Osteocyte (in vitro differentiated cells): ENCODE data around the gene MSLN. TPM values are rescaled to one million over a fixed set of nuclear protein-coding genes. Genes with fewer than 3 reads are reported as not detected.

Source experiments
- DNase-seq: peaks from one replicate; pipeline ENCODE4 v3.0.0; 2021; ENCODE audit warnings: mixed read lengths; ENCODE audit not compliant: unreplicated experiment; ENCODE audit errors: extremely low spot score
- H3K27ac Mint-ChIP-seq: one replicate; pipeline ENCODE4 v1.8.0; 2021; ENCODE audit warnings: mild to moderate bottlenecking, mixed read lengths; ENCODE audit not compliant: unreplicated experiment
- H3K27me3 Mint-ChIP-seq: one replicate; pipeline ENCODE4 v1.8.0; 2021; ENCODE audit warnings: mixed read lengths; ENCODE audit not compliant: unreplicated experiment
- H3K36me3 Mint-ChIP-seq: one replicate; pipeline ENCODE4 v1.8.0; 2021; ENCODE audit warnings: mixed read lengths; ENCODE audit not compliant: unreplicated experiment
- H3K4me1 Mint-ChIP-seq: one replicate; pipeline ENCODE4 v1.8.0; 2021; ENCODE audit warnings: mixed read lengths; ENCODE audit not compliant: unreplicated experiment
- H3K4me3 Mint-ChIP-seq: one replicate; pipeline ENCODE4 v1.8.0; 2021; ENCODE audit warnings: mild to moderate bottlenecking, moderate library complexity, mixed read lengths; ENCODE audit not compliant: unreplicated experiment
- H3K9me3 Mint-ChIP-seq: one replicate; pipeline ENCODE4 v1.8.0; 2021; ENCODE audit warnings: mixed read lengths; ENCODE audit not compliant: unreplicated experiment
- total RNA-seq: library from RNA; stranded (reverse); gene quantifications from 2 replicates; pipeline ENCODE4 v1.2.1, GENCODE V29; 2021
- TF ChIP-seq, protein P1 (sequence below): fragments of 200-600 bp; sonication (generic); IDR thresholded peaks from 2 replicates; pipeline ENCODE4 v1.5.0; 2021; ENCODE audit warnings: antibody characterized with exemption, mild to moderate bottlenecking, moderate library complexity

MSLN gene
- total RNA-seq, 1 donor from 2014 or later: 0.19 TPM

DNA sequence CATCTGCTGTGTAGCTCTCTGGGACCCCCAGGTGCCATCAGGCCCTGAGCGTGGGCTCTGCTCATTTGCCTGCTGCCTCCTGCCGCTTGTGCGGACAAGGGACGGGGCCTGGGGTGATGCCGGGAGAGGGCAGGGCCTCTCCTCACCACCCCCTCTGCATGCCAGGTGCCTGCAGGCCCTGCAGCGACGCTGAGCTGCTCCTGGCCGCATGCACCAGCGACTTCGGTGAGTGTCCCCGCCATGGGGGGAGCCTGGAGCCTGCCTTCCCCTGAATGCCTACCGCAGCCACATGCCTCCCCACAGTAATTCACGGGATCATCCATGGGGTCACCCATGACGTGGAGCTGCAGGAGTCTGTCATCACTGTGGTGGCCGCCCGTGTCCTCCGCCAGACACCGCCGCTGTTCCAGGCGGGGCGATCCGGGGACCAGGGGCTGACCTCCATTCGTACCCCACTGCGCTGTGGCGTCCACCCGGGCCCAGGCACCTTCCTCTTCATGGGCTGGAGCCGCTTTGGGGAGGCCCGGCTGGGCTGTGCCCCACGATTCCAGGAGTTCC, 43.7 kb upstream of the MSLN start:
- no peak for DNase-seq
- Mint-ChIP-seq H3K27ac (no peak overlapping the region), H3K4me3 (peak overlapping the region; percentile 67), H3K36me3 (no peaks in the 10 kb centered on the region), H3K27me3 (no peaks in the 10 kb centered on the region), H3K4me1 (peaks cover 32% of the 10 kb centered on the region), H3K9me3 (no peaks in the 10 kb centered on the region)
- TF ChIP-seq, protein P1, sequence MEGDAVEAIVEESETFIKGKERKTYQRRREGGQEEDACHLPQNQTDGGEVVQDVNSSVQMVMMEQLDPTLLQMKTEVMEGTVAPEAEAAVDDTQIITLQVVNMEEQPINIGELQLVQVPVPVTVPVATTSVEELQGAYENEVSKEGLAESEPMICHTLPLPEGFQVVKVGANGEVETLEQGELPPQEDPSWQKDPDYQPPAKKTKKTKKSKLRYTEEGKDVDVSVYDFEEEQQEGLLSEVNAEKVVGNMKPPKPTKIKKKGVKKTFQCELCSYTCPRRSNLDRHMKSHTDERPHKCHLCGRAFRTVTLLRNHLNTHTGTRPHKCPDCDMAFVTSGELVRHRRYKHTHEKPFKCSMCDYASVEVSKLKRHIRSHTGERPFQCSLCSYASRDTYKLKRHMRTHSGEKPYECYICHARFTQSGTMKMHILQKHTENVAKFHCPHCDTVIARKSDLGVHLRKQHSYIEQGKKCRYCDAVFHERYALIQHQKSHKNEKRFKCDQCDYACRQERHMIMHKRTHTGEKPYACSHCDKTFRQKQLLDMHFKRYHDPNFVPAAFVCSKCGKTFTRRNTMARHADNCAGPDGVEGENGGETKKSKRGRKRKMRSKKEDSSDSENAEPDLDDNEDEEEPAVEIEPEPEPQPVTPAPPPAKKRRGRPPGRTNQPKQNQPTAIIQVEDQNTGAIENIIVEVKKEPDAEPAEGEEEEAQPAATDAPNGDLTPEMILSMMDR: no peak

DNA sequence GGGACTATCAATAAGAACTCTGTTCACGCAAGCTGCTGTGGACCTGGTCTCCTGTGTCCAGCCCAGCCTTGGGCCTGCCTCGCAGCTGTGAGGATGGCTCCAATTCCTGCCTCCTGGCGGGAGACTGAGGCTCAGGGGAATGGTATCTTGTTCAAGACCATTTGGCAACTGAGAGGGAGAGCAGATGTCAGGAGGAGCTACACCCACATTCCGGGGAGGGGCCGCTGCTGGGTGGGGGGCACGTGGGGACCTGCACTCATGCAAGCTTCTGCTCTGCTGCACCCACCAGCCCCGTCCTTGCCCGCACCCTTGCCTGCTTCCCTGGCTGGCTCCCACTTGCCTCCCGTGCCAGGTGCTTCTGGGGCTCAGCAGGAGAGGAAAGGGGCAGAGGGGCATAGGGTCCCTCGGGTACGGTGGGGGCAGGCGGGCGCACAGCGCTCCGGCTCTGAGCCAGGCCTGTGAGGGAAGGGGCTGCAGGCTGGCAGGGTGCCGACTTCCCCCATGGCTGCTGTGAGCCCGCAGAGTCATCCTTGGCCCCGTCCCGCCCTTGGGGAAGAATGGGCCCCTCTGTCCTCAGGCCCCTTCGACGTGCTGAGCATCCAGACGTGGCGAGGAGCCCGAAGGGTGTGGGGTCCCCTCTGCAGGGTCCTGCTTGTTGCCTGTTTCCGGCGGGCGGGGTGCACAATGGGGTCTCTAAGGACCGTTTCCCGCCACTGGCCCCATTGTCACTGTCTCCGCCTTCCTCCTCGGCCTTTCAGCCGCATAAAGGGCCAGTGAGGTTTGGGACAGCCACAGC, 42.9 kb upstream of the MSLN start:
- Mint-ChIP-seq H3K27me3 (no peaks in the 10 kb centered on the region), H3K9me3 (no peaks in the 10 kb centered on the region), H3K4me3 (no peak overlapping the region), H3K27ac (no peak overlapping the region), H3K4me1 (peaks cover 32% of the 10 kb centered on the region), H3K36me3 (no peaks in the 10 kb centered on the region)
- no peak for DNase-seq
- TF ChIP-seq, protein P1: no peak

DNA sequence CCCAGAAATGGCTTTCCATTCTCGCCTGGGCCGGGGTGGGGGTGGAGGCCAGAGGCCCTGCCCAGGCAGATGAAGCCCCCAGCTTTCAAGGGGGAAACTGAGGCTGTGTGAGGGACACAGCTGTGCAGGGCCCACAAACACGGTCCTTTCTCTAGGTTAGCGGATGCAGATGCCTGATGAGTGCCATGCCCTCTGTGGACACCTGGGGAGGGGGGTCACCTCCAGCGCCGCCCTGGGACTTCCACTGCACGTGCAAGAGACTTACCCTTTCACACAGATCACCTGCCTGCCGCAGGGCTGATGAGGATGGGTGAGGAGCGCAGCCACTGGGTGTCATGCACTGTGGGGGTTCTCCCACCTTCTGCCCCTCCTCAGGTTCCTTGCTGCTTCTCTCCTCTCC, 42.1 kb upstream of the MSLN start:
- TF ChIP-seq, protein P1: no peak
- H3K9me3 Mint-ChIP-seq: no peaks in the 10 kb centered on the region
- no peaks in the 10 kb centered on the region for H3K36me3 Mint-ChIP-seq
- no peak overlapping the region for H3K27ac Mint-ChIP-seq
- peaks cover 30% of the 10 kb centered on the region for H3K4me1 Mint-ChIP-seq
- H3K4me3 Mint-ChIP-seq: no peak overlapping the region
- no peaks in the 10 kb centered on the region for H3K27me3 Mint-ChIP-seq
- DNase-seq: no peak

DNA sequence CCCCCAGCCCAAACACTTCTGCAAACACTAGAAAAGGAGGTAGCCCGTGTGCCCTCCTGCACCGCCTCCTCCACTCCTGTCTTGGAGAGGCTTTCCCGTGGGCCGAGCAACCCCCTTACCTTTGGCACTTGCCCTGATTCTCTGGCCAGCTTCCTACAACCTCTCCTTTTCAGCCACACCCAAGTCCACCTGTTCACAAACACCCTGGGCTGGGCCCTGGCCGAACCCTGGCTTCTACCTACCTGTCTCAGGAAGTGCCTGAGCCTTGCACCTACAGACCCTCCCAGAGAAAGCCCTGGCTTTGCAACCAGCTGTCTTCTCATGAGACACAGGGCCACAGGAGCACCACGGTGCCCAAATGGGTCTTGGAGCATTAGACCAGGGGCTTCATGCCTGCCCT, 41.6 kb upstream of the MSLN start:
- TF ChIP-seq, protein P1: no peak
- H3K4me1 Mint-ChIP-seq: peaks cover 27% of the 10 kb centered on the region
- H3K27me3 Mint-ChIP-seq: no peaks in the 10 kb centered on the region
- H3K4me3 Mint-ChIP-seq: no peak overlapping the region
- H3K27ac Mint-ChIP-seq: no peak overlapping the region
- H3K36me3 Mint-ChIP-seq: no peaks in the 10 kb centered on the region
- H3K9me3 Mint-ChIP-seq: no peaks in the 10 kb centered on the region
- DNase-seq: no peak

DNA sequence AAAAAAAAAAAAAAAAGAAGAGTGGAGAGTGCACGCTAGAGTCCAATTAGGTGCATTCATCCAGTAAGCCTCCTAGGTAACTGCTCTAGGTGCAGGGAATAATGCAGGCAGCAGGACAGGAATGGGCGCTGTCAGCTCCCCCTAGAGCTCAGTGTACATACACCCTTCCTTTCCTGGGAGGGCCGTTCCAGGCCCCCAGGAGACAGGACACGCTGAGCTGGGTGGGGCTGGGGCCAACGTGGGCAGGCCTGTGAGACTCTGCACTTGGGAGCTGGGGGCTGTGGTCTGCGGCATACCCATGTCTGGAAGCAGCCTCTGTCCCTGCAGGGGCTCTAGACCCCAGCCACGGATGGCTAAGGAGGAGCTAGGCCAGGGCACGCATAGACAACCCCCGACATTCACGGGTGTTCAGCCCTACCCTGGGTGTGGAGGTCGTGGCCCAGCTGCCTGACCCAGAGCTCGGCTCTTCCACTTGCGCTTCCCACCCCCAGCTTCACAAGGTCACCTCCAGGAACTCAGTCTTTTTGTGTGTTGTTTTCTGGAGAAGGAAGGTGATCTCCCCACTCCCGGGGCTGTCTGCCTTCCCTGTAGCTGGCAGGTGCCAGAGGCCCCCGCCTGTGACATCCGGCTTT, 40.6 kb upstream of the MSLN start:
- H3K4me3 Mint-ChIP-seq: peak overlapping the region; percentile 79
- H3K27me3 Mint-ChIP-seq: no peaks in the 10 kb centered on the region
- no peak for DNase-seq
- no peaks in the 10 kb centered on the region for H3K9me3 Mint-ChIP-seq
- peak overlapping the region; percentile 75 for H3K27ac Mint-ChIP-seq
- TF ChIP-seq, protein P1: peak; percentile 19
- no peaks in the 10 kb centered on the region for H3K36me3 Mint-ChIP-seq
- H3K4me1 Mint-ChIP-seq: peaks cover 22% of the 10 kb centered on the region
